Measurements from ENCODE around the gene ADAM22.
"Not testable (repeated sequence)": the region's sequence is repeated elsewhere in the genome, so short reads cannot be mapped to it uniquely, and the experiment has no call there.

Gene ADAM22

GRCh38 chr7:87933953-87934698, at the start of gene ADAM22:
TSS of gene ADAM22 (plus strand) at chr7:87934251. CDS start at chr7:87934466, 215 bp downstream.
- peak; percentile 95 for DNase-seq

DNA sequence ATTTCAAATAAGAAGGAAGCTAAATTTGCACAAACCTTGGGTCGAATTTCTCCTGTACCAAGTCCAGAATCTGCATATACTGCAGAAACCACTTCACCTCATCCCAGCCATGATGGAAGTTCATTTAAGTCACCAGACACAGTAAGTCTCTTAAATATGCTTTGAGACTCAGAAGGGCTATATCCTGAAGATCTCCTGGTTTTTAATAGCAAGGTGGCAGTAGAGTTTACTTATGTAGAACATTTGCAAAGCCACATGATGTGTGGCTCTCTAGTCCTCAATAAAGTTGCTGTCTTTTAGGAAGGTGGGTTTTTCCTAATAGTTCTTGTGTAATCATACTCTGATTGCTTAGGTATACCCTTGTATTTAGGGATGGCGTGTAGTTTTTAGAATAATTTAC, 49.0 kb upstream of the ADAM22 start:
- DNase-seq: no peak

DNA sequence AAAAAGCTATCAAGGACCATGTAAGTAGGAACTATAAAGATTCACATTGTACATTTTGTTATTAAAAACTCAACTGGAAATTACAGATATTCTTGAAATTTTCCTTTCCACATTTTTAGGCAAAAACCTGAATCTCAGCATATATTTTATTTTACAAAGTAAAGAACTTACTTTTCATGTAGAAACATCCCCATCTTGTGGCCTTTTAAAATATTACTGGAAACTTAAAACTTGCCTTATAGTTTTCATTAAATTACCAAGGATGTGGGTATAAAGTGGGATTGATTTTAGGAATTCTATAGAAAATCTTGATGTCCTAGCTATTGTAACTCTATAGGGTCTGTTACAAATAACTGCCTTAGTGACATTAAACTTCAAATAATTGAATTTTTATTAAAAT, 47.2 kb upstream of the ADAM22 start:
- peak; percentile 38 for DNase-seq

- no peak for DNase-seq
These were observed 38.7 kb upstream of the ADAM22 start for GRCh38 chr7:87895363-87895762.

GRCh38 chr7:87899255-87899654, 34.8 kb upstream of the ADAM22 start:
- no peak for DNase-seq

GRCh38 chr7:87907136-87907906, 26.7 kb upstream of the ADAM22 start:
- DNase-seq: not testable (repeated sequence)

DNA sequence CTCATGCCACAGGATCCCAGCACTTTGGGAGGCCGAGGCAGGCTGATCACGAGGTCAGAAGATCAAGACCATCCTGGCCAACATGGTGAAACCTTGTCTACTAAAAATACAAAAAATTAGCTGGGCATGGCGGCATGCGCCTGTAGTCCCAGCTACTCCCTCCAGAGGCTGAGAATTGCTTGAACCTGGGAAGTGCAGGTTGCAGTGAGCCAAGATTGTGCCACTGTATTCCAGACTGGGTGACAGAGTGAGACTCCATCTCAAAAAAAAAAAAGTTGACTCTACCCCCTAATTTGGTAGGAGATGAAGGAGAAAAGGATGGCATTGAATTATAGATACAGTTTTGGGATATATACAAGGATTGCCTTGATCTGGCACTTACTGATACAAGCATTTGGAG, 25.2 kb upstream of the ADAM22 start:
- not testable (repeated sequence) for DNase-seq

- no peak for DNase-seq
These were observed 21.9 kb upstream of the ADAM22 start for GRCh38 chr7:87912121-87912520.

GRCh38 chr7:87918740-87919139, 15.3 kb upstream of the ADAM22 start:
- no peak for DNase-seq

DNA sequence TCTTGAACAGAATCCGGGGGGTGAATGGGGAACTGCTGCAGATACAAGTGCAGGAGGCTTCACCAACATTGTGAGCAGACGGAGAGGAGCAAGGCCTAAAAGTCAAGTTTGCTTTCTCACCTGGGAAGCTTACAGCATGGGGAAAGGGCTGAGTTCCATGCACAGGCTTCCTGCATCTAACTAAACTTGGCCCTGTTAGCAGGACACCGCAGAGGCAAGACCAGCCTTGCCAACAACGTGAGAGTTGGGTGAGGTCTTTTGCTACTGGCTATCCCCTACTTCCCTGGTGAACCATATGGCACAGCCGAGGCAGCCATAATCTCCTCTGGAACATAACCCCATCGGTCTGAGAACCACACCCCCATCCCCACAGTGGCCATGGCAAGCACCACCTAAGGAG, 14.2 kb upstream of the ADAM22 start:
- no peak for DNase-seq

DNA sequence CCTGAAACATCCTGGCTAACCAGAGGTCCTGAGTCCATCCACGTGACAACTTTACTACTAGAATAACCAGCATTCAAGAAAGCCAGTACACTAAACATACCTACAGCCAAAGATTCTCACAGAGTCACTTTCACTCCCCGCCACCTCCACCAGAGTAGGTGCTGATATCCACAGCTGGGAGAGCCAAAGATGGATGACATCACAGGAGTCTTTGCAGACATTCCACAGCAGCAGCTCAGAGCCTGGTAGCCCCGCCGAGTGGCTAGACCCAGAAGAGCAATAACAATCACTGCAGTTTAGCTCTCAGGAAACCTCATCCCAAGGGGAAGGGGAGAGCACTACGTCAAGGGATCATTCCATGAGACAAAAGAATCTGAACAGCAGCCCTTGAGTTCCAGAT, 13.5 kb upstream of the ADAM22 start:
- DNase-seq: no peak

- DNase-seq: not testable (repeated sequence)
These were observed 11.2 kb upstream of the ADAM22 start for GRCh38 chr7:87922759-87923395.

- no peak for DNase-seq
These were observed 7.2 kb upstream of the ADAM22 start for GRCh38 chr7:87926581-87927461.

DNA sequence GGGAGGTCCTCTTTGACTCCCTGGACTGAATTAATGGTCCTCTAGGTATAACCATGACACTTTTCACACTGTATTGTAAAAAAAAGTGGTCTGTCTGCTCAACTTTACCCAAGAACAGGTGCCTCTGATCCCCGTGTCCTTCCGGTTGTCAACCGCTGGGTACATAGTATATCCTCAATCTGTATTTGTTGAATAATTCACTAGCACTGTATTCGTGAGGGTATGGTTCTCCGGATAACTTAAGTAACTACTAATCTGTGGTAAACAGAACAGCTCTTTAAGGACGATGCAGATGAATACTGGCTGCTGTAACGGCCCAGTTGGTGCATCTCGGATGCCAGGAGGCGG, 472 bp upstream of the ADAM22 start:
- DNase-seq: no peak

DNA sequence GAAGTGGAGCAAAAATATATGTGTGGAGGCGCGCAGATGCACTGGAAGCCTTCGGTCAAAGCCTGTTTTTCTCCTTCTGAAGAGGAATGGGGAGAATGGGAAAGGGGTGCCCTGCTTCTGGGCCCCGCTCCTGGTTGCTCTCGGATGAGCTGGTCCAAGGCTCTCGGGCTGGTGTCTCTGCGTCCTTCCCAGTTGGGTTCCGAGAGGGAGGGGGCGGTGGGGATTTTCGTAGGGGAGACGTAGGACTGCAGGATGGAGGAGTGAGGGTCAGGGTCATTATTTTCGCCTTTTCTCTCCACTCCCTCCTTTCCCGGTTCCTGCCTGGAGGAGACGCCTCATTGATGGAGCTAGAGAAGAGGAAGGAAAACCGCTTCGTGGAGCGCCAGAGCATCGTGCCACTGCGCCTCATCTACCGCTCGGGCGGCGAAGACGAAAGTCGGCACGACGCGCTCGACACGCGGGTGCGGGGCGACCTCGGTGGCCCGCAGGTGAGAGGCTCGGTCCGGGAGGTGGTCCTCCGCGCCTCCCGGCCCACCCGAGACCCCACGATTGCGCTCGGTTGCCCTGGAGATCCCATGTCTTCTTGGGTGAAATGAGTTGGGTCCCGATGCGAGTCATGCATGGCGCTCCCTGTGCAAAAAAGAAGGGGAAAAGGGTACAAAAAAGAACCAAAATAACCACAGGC, 790 bp downstream of the ADAM22 start:
- DNase-seq: peak; percentile 31

- DNase-seq: no peak
These were observed 1.3 kb downstream of the ADAM22 start for GRCh38 chr7:87935384-87935706.

DNA sequence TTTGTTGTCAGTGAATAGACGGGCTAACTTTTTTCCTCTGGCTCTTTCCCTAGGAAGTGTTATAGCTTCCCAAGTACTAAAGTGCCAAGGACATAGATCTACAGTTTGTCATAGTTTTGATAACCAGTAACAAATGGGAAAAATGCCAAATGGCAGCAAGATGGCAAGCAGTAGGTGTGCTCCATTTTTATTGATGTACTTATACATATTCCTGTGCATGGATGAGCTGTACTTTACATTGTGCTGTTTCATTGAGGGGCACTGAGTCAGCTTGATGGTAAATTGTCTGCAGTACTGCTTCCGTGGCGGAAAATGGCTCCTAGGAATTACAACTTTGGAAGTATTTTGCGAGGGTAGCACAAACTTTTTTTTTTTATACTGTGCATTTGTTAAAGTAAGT, 7.1 kb downstream of the ADAM22 start:
- DNase-seq: no peak

- no peak for DNase-seq
These were observed 10.5 kb downstream of the ADAM22 start for GRCh38 chr7:87944547-87944946.

GRCh38 chr7:87945926-87946325, 11.9 kb downstream of the ADAM22 start:
- not testable (repeated sequence) for DNase-seq

GRCh38 chr7:87948371-87948770, 14.3 kb downstream of the ADAM22 start:
- no peak for DNase-seq

DNA sequence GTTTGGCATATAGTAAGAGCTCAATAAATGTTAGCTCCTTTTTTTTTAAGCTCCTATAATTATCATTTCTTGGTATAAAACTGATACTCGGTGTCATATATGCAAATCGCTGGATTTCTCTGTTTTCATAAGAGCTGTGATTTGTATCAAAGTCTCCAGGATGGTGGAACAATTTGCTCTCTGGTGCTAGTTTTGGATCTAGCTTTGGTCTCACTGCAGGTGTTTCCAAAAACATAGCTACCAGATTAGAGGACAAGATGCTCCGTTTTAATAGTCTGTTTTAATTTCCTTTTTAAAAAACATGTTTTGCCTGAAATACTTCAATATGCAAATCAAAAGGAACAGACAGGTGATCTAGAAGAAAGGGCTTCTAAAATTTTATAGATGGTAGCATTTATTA, 25.3 kb downstream of the ADAM22 start:
- DNase-seq: no peak

GRCh38 chr7:87960239-87960638, 26.2 kb downstream of the ADAM22 start:
- no peak for DNase-seq

- no peak for DNase-seq
These were observed 27.7 kb downstream of the ADAM22 start for GRCh38 chr7:87961754-87962153.

All from COR-L47 (cell line).